Peyer's patch (tissue), 4 donors: ENCODE measurements around the gene ADISSP.

Experiments
- POLR2A ChIP-seq, 2 donors: fragments of 450-650 bp; IDR thresholded peaks; one replicate each; pipeline ENCODE4 v1.5.1; 2017; ENCODE audit warnings: antibody characterized with exemption in 2 of 2, mild to moderate bottlenecking in 2 of 2, moderate library complexity in 2 of 2
- TF ChIP-seq, protein P1 (sequence below), 6 experiments: fragments of 450-650 bp in 4 of 6; fragments of 200-600 bp in 2 of 6; sonication (generic) in 1 of 6; IDR thresholded peaks; one replicate each; pipeline ENCODE4 v1.5.1; 2017 to 2019; ENCODE audit warnings: antibody characterized with exemption in 6 of 6, mild to moderate bottlenecking in 3 of 6, moderate library complexity in 1 of 6

- no peak for TF ChIP-seq POLR2A (IDR thresholded peaks at IDR 0.05)
- TF ChIP-seq, protein P1, sequence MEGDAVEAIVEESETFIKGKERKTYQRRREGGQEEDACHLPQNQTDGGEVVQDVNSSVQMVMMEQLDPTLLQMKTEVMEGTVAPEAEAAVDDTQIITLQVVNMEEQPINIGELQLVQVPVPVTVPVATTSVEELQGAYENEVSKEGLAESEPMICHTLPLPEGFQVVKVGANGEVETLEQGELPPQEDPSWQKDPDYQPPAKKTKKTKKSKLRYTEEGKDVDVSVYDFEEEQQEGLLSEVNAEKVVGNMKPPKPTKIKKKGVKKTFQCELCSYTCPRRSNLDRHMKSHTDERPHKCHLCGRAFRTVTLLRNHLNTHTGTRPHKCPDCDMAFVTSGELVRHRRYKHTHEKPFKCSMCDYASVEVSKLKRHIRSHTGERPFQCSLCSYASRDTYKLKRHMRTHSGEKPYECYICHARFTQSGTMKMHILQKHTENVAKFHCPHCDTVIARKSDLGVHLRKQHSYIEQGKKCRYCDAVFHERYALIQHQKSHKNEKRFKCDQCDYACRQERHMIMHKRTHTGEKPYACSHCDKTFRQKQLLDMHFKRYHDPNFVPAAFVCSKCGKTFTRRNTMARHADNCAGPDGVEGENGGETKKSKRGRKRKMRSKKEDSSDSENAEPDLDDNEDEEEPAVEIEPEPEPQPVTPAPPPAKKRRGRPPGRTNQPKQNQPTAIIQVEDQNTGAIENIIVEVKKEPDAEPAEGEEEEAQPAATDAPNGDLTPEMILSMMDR (IDR thresholded peaks at IDR 0.05), result no peak
Measured at GRCh38 chr20:3777381-3777715, 9.8 kb upstream of the ADISSP start.
